Activated CD4-positive, CD25-positive, alpha-beta regulatory T cell (primary cell): Measurements from ENCODE around the gene TUBG1.

ENCODE experiments used
- DNase-seq, 4 experiments: peaks; one replicate each; lab custom pipeline; 2025; lab: John Stamatoyannopoulos, UW

Gene TUBG1

GRCh38 chr17:42609182-42609813, at the start of gene TUBG1, which contains the start of gene RETREG3:
Gene TUBG1, plus strand, starts transcription at chr17:42609683. Its CDS starts 55 bp downstream, at chr17:42609738.
Gene RETREG3, minus strand, starts transcription at chr17:42609374. Its CDS starts 50 bp downstream, at chr17:42609324.
- peak; percentile 97 to 99 (median 98) for DNase-seq

DNA sequence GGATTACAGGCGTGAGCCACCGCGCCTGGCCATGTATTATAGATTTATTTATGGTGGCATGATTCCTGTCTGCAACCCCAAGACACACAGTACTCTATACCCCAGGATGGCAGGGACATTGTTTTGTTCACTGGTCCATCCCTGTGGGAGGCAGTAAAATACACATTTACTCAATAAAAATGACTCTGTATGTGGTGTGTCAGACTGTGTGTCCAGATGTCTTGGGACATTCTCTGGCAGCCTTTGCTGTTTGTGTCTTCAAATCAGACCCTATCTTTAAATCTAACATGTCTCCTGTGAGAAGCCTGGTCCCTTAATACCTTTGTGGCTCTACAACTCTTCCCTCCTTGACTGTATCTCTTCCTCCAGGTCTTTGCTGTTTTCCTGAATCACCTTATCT, 49.2 kb upstream of the TUBG1 start:
- no peak for DNase-seq

DNA sequence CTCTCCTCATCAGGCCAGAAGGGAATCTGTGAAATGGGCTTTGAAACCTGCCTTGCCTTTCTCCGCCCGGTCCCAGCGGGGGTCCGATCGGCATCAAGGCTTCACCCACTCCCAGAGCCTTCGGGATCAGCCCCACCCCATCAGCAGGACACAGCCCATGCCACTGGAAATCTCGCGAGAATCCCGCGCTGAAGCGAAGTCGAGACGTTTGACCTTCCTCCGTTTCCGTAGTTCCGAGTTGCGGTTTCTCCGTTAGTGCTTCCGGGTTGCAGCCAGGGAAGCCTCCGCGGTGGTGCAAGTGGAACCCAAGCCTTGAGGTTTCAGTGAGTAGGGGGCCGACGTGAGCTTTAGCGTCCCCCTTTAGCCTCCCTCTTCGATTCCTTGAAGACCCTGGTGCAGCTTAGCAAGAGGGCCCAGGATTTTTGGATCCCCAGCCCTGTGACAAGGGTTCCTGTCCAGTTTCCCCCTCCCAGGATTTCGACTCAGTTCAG, 47.5 kb upstream of the TUBG1 start, which contains the start of gene COASY:
TSS of gene COASY (plus strand) at position 252 of the 491 bp plus-strand sequence. CDS start 475 bp downstream, outside the sequence.
- peak; percentile 74 to 85 (median 78) for DNase-seq

DNA sequence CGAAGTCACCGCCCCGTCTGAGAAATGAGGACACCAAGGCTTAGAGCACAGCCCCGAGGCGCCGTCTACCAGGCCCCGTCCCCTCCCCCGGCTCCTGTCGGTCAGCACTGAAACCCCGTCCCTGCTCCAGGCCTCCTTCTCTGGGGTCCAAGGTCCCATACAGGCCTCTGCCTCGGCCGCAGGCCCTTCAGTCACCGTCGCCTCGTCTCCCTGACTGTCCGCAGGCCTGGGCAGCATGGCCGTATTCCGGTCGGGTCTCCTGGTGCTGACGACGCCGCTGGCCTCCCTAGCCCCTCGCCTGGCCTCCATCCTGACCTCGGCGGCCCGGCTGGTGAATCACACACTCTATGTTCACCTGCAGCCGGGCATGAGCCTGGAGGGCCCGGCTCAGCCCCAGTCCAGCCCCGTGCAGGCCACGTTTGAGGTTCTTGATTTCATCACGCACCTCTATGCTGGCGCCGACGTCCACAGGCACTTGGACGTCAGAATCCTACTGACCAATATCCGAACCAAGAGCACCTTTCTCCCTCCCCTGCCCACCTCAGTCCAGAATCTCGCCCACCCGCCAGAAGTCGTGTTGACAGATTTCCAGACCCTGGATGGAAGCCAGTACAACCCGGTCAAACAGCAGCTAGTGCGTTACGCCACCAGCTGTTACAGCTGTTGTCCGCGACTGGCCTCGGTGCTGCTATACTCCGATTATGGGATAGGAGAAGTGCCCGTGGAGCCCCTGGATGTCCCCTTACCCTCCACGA, 46.9 kb upstream of the TUBG1 start:
- no peak for DNase-seq

GRCh38 chr17:42563143-42563509, 46.4 kb upstream of the TUBG1 start:
- no peak for DNase-seq

- no peak for DNase-seq
Measured at GRCh38 chr17:42563543-42563942, 45.9 kb upstream of the TUBG1 start.

GRCh38 chr17:42563950-42564349, 45.5 kb upstream of the TUBG1 start:
- DNase-seq, result no peak

GRCh38 chr17:42564815-42565522, 44.5 kb upstream of the TUBG1 start:
- no peak for DNase-seq

DNA sequence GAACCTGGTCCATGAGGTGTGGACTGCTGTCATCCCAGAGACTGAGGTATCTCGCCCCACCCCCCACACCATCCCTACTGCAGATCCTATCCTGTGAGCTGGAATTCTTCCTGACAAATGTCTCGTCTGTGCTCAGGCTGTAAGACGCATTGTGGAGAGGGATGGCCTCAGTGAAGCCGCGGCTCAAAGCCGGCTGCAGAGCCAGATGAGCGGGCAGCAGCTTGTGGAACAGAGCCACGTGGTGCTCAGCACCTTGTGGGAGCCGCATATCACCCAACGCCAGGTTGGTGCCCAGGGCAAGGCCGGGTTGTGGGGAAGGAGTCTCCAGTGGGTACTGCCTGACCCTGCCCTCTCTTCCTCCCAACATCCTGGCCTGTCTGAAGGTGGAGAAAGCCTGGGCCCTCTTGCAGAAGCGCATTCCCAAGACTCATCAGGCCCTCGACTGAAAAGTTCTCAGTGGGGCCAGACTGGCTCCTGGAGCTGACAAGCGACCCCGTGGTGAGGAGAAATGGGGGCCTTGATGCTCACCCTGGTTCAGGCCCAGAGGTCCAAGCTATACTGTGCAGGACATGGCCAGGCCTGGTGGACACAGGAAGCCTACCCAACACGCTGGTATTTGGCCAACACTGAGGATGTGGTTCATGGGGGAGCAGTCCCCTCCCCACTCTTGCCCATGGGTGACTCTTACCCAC, 43.8 kb upstream of the TUBG1 start:
- DNase-seq, result no peak

GRCh38 chr17:42566215-42566882, 43.1 kb upstream of the TUBG1 start:
- DNase-seq, result no peak

GRCh38 chr17:42566883-42567573, 42.5 kb upstream of the TUBG1 start, which contains the start of gene MLX:
Gene MLX, plus strand, starts transcription at chr17:42567100. Its CDS starts 25 bp downstream, at chr17:42567125.
- DNase-seq, result peak; percentile 79 to 86 (median 84)

GRCh38 chr17:42568341-42569111, 41.0 kb upstream of the TUBG1 start:
- DNase-seq, result no peak

- DNase-seq, result no peak
Measured at GRCh38 chr17:42571435-42572225, 37.9 kb upstream of the TUBG1 start.

- no peak for DNase-seq
Measured at GRCh38 chr17:42573095-42573494, 36.4 kb upstream of the TUBG1 start.

DNA sequence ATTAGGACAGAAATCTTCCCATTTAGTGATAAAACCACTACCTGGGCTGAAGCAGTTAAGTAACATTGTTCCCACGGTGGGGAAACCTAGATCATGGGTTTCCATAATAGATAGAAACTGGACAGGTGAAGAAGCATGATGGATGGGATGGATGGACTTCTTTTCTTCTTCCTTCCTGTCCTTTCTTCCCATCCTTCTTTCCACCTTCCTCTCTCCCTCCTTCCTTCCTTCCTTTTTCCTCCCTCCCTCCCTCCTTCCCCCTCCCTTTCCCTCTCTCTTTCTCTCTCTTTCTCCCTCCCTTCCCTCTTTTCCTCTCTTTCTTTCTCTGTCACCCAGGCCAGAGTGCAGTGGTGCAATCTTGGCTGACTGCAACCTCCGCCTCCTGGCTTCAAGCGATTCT, 35.0 kb upstream of the TUBG1 start:
- DNase-seq, result no peak

DNA sequence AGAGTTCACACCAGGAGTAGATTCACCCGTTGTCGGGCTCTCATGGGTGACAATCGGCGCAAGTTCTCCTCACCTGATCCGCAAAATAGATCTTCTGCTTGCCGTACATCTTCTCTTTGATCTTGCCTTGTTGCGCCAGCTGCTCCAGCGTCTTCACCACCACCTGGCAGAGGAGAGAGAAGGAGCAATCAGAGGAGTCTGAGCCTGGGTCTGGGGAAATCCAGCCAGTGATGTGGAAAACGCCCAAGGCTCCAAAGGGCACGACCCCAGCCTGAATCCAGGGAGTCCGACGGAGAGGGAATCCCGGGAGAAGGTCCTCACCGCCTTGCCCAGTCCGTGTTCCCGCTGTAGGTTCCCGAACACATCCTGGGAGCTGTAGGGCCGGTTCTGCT, 32.3 kb upstream of the TUBG1 start:
- DNase-seq, result no peak

GRCh38 chr17:42577532-42578281, 31.8 kb upstream of the TUBG1 start, which contains the start of gene PSMC3IP:
Gene PSMC3IP, minus strand, starts transcription at chr17:42577729. Its CDS starts 43 bp downstream, at chr17:42577686.
- peak; percentile 84 to 87 (median 84) for DNase-seq

GRCh38 chr17:42578282-42578869, 31.1 kb upstream of the TUBG1 start:
- DNase-seq, result peak; percentile 28 to 60 (median 36)
